Measurements from ENCODE around the gene GPAT3.

- no peak for TF ChIP-seq CTCF (conservative IDR thresholded peaks at IDR 0.05)
- no peak for TF ChIP-seq ZFX (IDR thresholded peaks at IDR 0.05)
Observed at GRCh38 chr4:83605210-83605609, 69.3 kb downstream of the GPAT3 start.

All from C4-2B (cell line).